Lower lobe of right lung (tissue), 2 donors: ENCODE data around the gene EIF4H. TPM values are rescaled to one million over a fixed set of nuclear protein-coding genes. Genes with fewer than 3 reads are reported as not detected.

Source experiments
- ATAC-seq, 2 donors: fragments of 200-7000 bp; cut with Tn5 transposase; one replicate each; pipeline ENCODE4 v1.9.1; 2020 to 2022; ENCODE audit warnings: mild to moderate bottlenecking in 2 of 2, moderate library complexity in 2 of 2
- DNase-seq: peaks from one replicate; pipeline ENCODE4 v3.0.0-alpha.2; 2020
- H3K27ac ChIP-seq: fragments of 200-600 bp; one replicate; pipeline ENCODE4 v1.8.0; 2022
- H3K27me3 ChIP-seq: fragments of 200-600 bp; one replicate; pipeline ENCODE4 v1.8.0; 2022; ENCODE audit warnings: low read depth
- H3K36me3 ChIP-seq: fragments of 200-600 bp; one replicate; pipeline ENCODE4 v1.8.0; 2022; ENCODE audit warnings: mild to moderate bottlenecking
- H3K4me1 ChIP-seq: fragments of 200-600 bp; one replicate; pipeline ENCODE4 v1.8.0; 2022
- H3K4me3 ChIP-seq: fragments of 200-600 bp; one replicate; pipeline ENCODE4 v1.8.0; 2022; ENCODE audit warnings: mild to moderate bottlenecking
- H3K9me3 ChIP-seq: fragments of 200-600 bp; one replicate; pipeline ENCODE4 v1.8.0; 2022
- intact Hi-C: fragments of 100-400 bp; cut with DNase I; formaldehyde crosslinking; loops from one replicate; pipeline ENCODE4 v1.11.0; 2022
- total RNA-seq: library from RNA; stranded (reverse); fragmentation: NEBNext Ultra II Directional; extraction: Animal tissue kit (Norgen Biotek cat#: 25700); gene quantifications from one replicate; pipeline ENCODE4 v1.2.1, GENCODE V29; 2021
- TF ChIP-seq, protein P1 (sequence below): fragments of 200-600 bp; IDR thresholded peaks from one replicate; pipeline ENCODE4 v1.8.0; 2022; ENCODE audit warnings: antibody characterized with exemption, mild to moderate bottlenecking
- donor health status: DM: no; HTN: yes; CAD: no; lungs with severe emphysema.

EIF4H gene
- total RNA-seq, 1 donor from 2014 or later: 210 TPM

DNA sequence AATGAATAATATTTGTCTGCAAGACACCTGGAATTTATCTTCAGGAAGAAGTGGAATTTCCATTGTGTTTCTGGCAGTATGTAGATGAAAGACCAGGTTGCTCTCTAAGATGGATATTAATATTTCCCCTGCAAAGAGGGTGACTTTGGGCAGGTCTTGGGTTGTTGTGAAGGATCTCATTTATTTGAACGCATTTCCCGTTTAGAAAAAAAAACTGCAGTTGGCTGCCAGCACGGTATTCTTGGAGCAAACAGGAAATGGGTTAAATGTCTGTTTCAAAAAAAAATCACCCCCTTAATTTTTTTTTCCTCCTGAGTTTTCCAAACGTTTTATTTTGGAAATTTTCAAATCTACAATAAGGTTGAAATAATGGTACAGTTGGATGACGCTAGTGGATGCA, 11.5 kb downstream of the EIF4H start:
- H3K27me3 ChIP-seq: no peaks in the 10 kb centered on the region
- TF ChIP-seq, protein P1, sequence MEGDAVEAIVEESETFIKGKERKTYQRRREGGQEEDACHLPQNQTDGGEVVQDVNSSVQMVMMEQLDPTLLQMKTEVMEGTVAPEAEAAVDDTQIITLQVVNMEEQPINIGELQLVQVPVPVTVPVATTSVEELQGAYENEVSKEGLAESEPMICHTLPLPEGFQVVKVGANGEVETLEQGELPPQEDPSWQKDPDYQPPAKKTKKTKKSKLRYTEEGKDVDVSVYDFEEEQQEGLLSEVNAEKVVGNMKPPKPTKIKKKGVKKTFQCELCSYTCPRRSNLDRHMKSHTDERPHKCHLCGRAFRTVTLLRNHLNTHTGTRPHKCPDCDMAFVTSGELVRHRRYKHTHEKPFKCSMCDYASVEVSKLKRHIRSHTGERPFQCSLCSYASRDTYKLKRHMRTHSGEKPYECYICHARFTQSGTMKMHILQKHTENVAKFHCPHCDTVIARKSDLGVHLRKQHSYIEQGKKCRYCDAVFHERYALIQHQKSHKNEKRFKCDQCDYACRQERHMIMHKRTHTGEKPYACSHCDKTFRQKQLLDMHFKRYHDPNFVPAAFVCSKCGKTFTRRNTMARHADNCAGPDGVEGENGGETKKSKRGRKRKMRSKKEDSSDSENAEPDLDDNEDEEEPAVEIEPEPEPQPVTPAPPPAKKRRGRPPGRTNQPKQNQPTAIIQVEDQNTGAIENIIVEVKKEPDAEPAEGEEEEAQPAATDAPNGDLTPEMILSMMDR: no peak
- peaks cover 39% of the 10 kb centered on the region for H3K36me3 ChIP-seq
- ATAC-seq (no peak), DNase-seq (no peak)
- intact Hi-C loops: no loop called here
- peaks cover 83% of the 10 kb centered on the region for H3K4me1 ChIP-seq
- H3K9me3 ChIP-seq: no peaks in the 10 kb centered on the region
- H3K27ac ChIP-seq: no peak overlapping the region
- no peak overlapping the region for H3K4me3 ChIP-seq

DNA sequence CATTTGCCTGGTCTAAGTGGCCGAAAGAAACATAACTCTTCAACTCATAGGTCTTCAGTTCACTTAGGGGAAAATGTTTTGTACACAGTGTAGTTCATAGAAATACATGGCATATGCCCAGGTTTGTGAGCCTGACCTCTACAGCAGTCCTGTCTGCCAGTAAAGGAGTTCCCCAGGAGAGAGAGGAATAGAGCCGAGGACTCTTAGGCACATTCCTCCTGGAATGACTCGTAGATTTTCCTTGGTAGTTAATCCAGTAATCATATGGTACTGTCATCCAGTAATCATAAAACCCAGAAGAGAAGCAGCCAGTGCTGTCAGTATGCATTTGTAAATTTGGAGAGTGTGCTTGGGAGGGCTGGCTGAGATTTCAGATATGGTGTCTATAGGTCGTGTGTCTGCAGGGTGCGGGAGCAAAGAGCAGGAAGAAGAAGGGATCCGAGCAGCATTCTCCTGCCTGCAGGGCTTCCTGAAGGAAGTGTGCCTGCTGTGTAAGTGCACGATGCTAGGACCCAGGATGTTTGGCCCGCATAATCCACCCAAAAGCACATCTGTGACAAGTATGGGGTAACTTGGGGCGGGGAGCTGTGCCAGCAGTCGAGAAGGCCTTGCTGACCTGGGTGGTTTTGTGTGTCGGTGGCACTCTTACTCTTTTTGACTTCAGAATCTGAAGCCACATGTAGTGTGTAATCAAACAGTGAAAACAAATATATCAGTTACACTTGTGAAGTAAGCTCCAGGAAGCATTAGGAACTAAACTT, 13.9 kb downstream of the EIF4H start:
- TF ChIP-seq, protein P1: no peak
- Histone ChIP-seq H3K36me3 (peaks cover 64% of the 10 kb centered on the region), H3K27ac (peak overlapping the region; percentile 13), H3K9me3 (no peaks in the 10 kb centered on the region), H3K4me1 (peaks cover 59% of the 10 kb centered on the region), H3K4me3 (no peak overlapping the region), H3K27me3 (no peaks in the 10 kb centered on the region)
- no peak for DNase-seq
- intact Hi-C loops: no loop called here
- ATAC-seq: peak; percentile 61 to 67

DNA sequence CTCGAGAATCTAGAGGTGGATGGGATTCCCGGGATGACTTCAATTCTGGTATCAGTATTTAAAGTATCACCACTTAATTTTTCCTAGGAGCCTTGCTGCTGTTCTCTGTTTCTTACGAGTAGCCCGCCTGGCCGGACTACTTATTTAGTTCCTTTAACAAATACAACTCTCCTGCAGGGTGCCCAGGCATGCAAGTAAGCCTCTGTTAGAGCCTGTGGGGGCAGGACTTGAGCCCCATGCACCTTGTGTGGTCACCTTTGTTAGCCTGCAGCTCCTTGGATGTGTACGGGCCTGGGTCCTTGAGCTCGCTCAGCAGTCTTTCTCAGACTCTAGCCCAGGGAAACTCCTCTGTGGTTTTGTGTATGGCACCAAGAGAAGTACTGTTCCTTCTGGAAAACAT, 16.1 kb downstream of the EIF4H start:
- intact Hi-C loops: no loop called here
- Histone ChIP-seq H3K9me3 (no peaks in the 10 kb centered on the region), H3K4me1 (peaks cover 37% of the 10 kb centered on the region), H3K4me3 (no peak overlapping the region), H3K36me3 (peaks cover 86% of the 10 kb centered on the region), H3K27ac (no peak overlapping the region), H3K27me3 (no peaks in the 10 kb centered on the region)
- DNase-seq (no peak), ATAC-seq (no peak)
- TF ChIP-seq, protein P1: no peak

DNA sequence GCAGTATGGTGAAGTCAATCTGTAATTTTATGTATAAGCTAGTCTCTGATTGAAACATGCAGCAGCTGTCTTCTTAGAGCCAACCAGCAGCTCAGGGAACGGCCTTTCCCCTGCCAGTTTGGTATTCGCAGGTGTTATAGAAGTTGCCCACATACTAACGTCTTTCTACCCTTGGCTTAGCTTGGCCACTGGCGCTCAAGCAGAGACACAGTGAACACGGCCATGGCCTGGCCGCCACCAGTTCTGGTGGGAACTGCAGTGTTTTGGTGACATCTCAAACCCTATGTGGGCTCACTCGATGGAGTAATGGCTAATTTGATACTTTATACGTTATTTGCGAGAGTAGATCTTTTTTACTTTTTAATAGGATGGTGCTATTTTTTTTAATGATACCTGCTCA, 17.1 kb downstream of the EIF4H start:
- DNase-seq: no peak
- no peak for ATAC-seq

DNA sequence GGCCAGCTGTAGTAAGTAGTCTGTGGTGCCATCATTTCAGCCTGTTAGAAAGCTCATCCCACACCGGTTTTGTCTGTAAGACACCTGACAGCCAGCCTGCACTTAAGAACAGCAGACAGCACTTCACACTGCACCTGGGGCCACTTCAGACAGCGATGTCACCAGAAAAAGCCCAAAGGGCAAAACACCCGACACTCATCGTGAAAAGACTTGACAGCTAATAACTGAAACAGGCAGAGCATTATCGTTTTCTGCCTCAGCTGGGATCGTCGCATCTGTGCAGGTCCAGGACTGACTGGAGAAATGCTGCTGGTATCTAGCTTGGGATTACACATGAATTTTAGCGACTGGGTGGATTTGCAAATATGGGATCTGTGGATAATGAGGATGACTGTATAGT, 18.9 kb downstream of the EIF4H start:
- no peak overlapping the region for H3K4me3 ChIP-seq
- TF ChIP-seq, protein P1: no peak
- intact Hi-C loops: no loop called here
- no peak overlapping the region for H3K27ac ChIP-seq
- ATAC-seq: no peak
- H3K9me3 ChIP-seq: no peaks in the 10 kb centered on the region
- no peaks in the 10 kb centered on the region for H3K27me3 ChIP-seq
- H3K36me3 ChIP-seq: peaks cover 92% of the 10 kb centered on the region
- no peak for DNase-seq
- H3K4me1 ChIP-seq: peaks cover 10% of the 10 kb centered on the region

More for the DNA sequence above, 17.1 kb downstream of the EIF4H start:
- TF ChIP-seq, protein P1: no peak
- Histone ChIP-seq H3K27ac (no peak overlapping the region), H3K27me3 (no peaks in the 10 kb centered on the region), H3K9me3 (no peaks in the 10 kb centered on the region), H3K36me3 (peaks cover 93% of the 10 kb centered on the region), H3K4me1 (peaks cover 27% of the 10 kb centered on the region), H3K4me3 (no peak overlapping the region)
- intact Hi-C loops: no loop called here
